ENCODE measurements around the gene RNF126.
"Not testable (repeated sequence)": the region's sequence is repeated elsewhere in the genome, so short reads cannot be mapped to it uniquely, and the experiment has no call there.

The RNF126 gene

DNA sequence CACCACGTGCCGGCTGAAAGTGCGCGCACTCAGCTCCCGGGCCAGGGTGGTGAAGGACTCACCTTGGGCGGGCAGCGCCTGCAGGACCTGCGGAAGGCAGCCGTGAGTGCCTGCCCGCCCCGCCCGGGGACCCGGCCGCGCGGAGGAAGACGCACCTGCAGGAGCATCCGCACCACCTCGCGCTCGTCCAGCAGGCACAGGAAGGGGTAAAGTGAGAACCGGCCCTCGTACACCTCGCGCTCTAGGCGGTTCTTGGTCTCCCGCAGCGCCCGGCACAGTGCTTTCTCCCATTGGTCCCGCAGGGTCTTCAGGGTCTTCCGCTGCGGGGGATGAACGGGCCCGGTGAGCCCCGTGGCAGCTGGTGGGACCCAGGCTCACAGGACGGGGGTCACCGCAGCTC, 40.3 kb downstream of the RNF126 start:
- H3K27me3 ChIP-seq (ENCODE audit: control insufficient read depth, insufficient read depth, low read length), result no peaks in the 10 kb centered on the region
- H3K27ac ChIP-seq (ENCODE audit: low read depth, low read length), result no peak overlapping the region
- no peaks in the 10 kb centered on the region for H3K4me1 ChIP-seq (ENCODE audit: control insufficient read depth, insufficient read depth, low read length)
- H3K9ac ChIP-seq (ENCODE audit: low read length), result no peak overlapping the region
- H3K4me3 ChIP-seq (ENCODE audit: low read length), result no peak overlapping the region
- peaks cover 19% of the 10 kb centered on the region for H3K36me3 ChIP-seq (ENCODE audit: control insufficient read depth, insufficient read depth, low read length)

DNA sequence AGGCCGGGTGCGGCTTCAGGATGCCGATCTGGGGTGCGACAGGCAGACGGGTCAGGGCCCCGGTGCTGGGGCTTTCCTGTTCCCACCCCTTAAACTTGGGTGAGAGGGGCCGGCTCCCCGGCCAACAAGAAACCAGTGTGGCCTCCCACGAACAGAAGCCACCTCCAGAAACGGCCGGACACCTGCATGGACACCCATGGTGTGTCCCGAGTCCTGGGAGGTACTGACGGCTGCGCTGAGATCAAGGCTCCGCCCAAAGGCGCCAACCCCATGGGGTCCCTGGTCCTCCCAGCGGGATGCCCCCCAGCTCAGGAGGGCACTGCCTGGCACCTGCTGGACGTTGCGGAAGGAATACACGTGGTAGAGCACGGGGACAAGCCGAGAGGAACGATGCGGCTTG, 41.2 kb downstream of the RNF126 start:
- Histone ChIP-seq H3K4me3 (ENCODE audit: low read length) (no peak overlapping the region), H3K27me3 (ENCODE audit: control insufficient read depth, insufficient read depth, low read length) (no peaks in the 10 kb centered on the region), H3K4me1 (ENCODE audit: control insufficient read depth, insufficient read depth, low read length) (no peaks in the 10 kb centered on the region), H3K9ac (ENCODE audit: low read length) (no peak overlapping the region), H3K36me3 (ENCODE audit: control insufficient read depth, insufficient read depth, low read length) (peaks cover 19% of the 10 kb centered on the region), H3K27ac (ENCODE audit: low read depth, low read length) (no peak overlapping the region)

DNA sequence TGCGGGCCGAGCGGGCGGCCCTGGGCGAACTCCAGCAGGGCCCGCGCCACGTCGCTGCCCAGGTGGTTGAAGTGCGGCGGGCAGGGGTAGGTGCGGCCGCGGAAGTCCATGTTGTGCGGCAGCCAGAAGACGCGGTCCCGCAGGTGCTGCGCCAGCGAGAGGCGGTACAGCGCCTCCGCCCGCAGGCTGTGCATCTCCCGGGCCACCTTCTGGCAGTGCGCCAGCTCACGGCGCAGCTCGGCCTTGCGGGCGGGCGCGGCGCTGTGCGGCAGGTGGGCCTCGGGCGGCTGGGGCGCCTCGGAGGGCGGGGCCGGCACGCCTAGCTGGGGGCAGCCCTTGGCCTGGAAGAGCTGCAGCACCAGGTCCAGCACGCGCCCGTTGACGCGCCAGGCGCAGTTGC, 41.8 kb downstream of the RNF126 start:
- not testable (repeated sequence) for H3K4me3 ChIP-seq (ENCODE audit: low read length); H3K4me1 ChIP-seq (ENCODE audit: control insufficient read depth, insufficient read depth, low read length); H3K27ac ChIP-seq (ENCODE audit: low read depth, low read length); H3K27me3 ChIP-seq (ENCODE audit: control insufficient read depth, insufficient read depth, low read length); H3K9ac ChIP-seq (ENCODE audit: low read length)
- H3K36me3 ChIP-seq (ENCODE audit: control insufficient read depth, insufficient read depth, low read length), result peaks cover 19% of the 10 kb centered on the region

DNA sequence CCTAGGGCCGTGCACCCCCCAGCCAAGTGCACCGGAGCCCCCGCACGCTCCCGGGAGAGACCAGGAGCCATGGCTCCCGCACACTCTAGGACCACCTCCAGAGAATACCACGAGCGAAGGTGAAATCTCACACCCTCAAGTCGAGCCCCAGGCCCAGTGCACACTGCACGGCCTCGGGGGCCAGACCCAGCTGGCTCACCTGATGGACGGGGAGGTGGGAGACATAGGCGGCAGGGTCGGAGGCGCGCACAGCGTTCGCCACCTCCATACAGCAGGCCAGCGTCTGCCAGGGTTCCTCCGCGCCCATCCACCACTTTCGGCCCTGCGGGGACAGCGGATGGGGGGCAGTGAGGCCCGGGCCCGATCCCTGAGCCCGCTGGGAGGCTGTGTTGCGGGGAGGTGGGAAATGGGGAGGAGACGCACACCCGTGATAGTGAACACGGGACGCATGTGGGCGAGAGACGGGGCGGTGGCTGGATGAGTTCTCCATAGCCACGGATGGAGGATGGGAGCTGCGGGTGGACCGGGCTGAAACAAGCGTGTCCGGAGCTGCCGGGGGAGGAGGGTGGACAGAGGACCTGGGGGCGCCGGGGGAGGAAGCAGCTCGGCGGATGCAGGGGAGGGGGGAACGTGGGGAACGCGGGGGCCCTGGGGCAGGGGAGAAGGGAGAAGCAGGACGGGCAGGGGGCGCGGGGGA, 42.7 kb downstream of the RNF126 start:
- peaks cover 19% of the 10 kb centered on the region for H3K36me3 ChIP-seq (ENCODE audit: control insufficient read depth, insufficient read depth, low read length)
- no peaks in the 10 kb centered on the region for H3K4me1 ChIP-seq (ENCODE audit: control insufficient read depth, insufficient read depth, low read length)
- no peak overlapping the region for H3K9ac ChIP-seq (ENCODE audit: low read length)
- no peak overlapping the region for H3K27ac ChIP-seq (ENCODE audit: low read depth, low read length)
- no peak overlapping the region for H3K4me3 ChIP-seq (ENCODE audit: low read length)
- H3K27me3 ChIP-seq (ENCODE audit: control insufficient read depth, insufficient read depth, low read length), result no peaks in the 10 kb centered on the region

DNA sequence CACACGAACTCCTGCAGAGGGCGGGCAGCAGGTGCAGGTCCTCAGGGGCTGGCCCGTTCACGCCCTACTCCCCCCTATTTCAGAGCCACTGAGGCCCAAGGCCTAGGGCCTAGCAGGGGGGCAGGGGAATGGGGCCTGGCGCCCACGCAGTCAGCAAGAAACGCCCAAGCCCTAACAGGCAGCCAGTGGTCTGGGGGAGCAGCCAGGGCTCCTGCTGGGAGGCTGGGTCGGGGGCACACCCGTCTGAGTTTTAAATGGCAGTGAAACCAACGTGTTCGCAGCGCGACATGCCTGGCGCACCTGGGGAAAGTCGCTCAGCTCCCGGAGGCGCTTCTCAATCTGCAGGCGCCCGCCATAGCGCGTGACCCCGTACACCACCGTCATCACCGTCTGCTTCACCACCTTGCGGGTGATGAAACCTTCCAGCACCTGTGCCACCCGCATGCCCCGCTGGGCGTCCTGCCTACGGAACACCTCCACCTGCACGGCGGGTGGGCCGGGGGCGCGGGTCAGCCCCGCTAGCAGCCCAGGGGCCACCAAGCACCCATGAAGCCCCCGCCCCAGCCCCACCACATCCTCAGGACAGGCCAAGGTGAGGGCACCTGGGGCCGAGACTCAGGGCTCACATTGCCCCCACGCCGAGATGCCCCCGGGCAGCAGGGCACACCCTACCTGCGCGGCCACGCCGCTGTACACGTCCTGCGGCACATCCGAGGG, 43.6 kb downstream of the RNF126 start:
- peaks cover 15% of the 10 kb centered on the region for H3K36me3 ChIP-seq (ENCODE audit: control insufficient read depth, insufficient read depth, low read length)
- H3K27me3 ChIP-seq (ENCODE audit: control insufficient read depth, insufficient read depth, low read length), result no peaks in the 10 kb centered on the region
- no peaks in the 10 kb centered on the region for H3K4me1 ChIP-seq (ENCODE audit: control insufficient read depth, insufficient read depth, low read length)
- no peak overlapping the region for H3K9ac ChIP-seq (ENCODE audit: low read length)
- H3K27ac ChIP-seq (ENCODE audit: low read depth, low read length), result no peak overlapping the region
- no peak overlapping the region for H3K4me3 ChIP-seq (ENCODE audit: low read length)

DNA sequence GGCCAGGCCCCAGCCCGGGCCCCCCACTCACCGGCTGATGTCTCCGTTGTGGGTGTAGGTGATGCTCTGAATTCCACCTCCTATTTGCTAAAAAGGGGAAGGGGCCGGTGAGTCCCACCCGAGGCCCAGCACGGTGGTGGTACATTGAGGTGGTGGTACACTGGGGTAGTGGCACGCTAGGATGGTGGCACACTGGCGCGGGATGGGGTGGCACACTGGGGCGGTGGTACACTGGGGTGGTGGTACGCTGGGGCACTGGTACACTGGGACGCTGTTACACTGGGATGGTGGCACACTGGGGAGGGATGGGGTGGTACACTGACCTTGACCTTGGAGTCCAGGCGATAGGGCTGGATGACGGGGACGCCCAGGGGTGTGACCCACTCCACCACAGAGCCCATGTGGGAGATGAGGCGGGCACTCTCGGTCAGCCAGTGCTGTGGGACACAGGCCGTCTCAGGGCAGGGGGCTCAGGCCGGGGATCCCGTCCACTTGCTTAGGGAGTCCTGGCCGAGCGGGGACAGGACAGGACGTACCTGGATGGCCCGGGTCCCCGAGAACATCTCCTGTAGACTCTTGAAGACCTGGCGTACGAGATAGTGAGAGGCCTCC, 44.2 kb downstream of the RNF126 start:
- Histone ChIP-seq H3K27me3 (ENCODE audit: control insufficient read depth, insufficient read depth, low read length) (no peaks in the 10 kb centered on the region), H3K9ac (ENCODE audit: low read length) (no peak overlapping the region), H3K4me1 (ENCODE audit: control insufficient read depth, insufficient read depth, low read length) (no peaks in the 10 kb centered on the region), H3K4me3 (ENCODE audit: low read length) (no peak overlapping the region), H3K27ac (ENCODE audit: low read depth, low read length) (no peak overlapping the region), H3K36me3 (ENCODE audit: control insufficient read depth, insufficient read depth, low read length) (peaks cover 12% of the 10 kb centered on the region)

DNA sequence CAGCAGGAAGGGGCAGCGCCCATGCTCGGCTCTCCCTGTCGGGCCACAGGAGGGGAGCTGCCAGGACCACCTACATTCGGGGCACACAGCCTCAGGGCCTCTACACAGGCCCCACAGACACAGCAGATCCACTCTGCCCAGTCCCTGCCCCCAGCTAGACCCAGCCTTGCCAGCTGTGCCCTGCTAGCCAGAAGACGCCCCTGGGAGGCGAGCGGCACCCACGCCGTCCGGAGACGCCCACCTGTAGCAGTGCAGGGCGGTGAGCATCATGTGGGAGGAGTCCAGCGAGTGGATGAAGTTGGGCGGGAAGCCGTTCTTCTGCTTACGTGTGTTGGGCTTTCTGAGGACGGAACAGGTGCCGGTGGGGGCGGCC, 44.8 kb downstream of the RNF126 start:
- H3K4me3 ChIP-seq (ENCODE audit: low read length), result no peak overlapping the region
- H3K27ac ChIP-seq (ENCODE audit: low read depth, low read length), result no peak overlapping the region
- H3K4me1 ChIP-seq (ENCODE audit: control insufficient read depth, insufficient read depth, low read length), result no peaks in the 10 kb centered on the region
- H3K9ac ChIP-seq (ENCODE audit: low read length), result no peak overlapping the region
- no peaks in the 10 kb centered on the region for H3K27me3 ChIP-seq (ENCODE audit: control insufficient read depth, insufficient read depth, low read length)
- peaks cover 12% of the 10 kb centered on the region for H3K36me3 ChIP-seq (ENCODE audit: control insufficient read depth, insufficient read depth, low read length)

- Histone ChIP-seq H3K4me3 (ENCODE audit: low read length) (no peak overlapping the region), H3K27me3 (ENCODE audit: control insufficient read depth, insufficient read depth, low read length) (no peaks in the 10 kb centered on the region), H3K9ac (ENCODE audit: low read length) (no peak overlapping the region), H3K36me3 (ENCODE audit: control insufficient read depth, insufficient read depth, low read length) (peaks cover 12% of the 10 kb centered on the region), H3K4me1 (ENCODE audit: control insufficient read depth, insufficient read depth, low read length) (no peaks in the 10 kb centered on the region), H3K27ac (ENCODE audit: low read depth, low read length) (no peak overlapping the region)
Observed at GRCh38 chr19:617551-618246, 45.3 kb downstream of the RNF126 start.

DNA sequence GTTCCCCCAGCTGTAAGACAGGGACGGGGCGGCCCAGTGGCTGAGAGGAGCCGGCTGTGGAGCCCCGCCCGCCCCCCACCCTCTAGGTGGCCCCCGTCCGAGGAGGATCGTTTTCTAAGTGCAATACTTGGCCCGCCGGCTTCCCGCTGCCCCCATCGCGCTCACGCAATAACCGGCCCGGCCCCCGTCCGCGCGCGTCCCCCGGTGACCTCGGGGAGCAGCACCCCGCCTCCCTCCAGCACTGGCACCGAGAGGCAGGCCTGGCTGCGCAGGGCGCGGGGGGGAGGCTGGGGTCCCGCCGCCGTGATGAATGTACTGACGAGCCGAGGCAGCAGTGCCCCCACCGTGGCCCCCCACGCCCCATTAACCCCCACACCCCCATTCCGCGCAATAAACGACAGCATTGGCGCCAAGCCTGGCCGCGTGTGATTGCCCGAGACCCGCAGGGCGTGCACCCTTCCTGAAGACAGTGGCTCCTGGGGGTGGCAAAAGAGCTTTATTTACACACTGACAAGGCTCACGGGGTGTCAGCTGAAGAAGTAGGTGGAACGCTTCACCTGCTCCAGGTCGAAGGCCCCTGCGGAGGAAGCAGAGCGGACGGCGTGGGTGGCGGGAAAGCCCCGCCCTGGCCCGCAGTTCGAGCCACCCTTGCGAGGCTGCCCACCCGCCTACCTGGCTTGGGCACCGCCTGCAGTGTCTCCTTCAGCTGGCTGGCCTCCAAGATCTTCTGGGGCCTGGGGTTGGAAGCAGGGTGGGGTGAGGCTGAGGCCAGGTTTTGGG, 46.1 kb downstream of the RNF126 start:
- H3K27me3 ChIP-seq (ENCODE audit: control insufficient read depth, insufficient read depth, low read length), result no peaks in the 10 kb centered on the region
- peaks cover 12% of the 10 kb centered on the region for H3K36me3 ChIP-seq (ENCODE audit: control insufficient read depth, insufficient read depth, low read length)
- no peak overlapping the region for H3K27ac ChIP-seq (ENCODE audit: low read depth, low read length)
- H3K4me1 ChIP-seq (ENCODE audit: control insufficient read depth, insufficient read depth, low read length), result no peaks in the 10 kb centered on the region
- H3K9ac ChIP-seq (ENCODE audit: low read length), result no peak overlapping the region
- H3K4me3 ChIP-seq (ENCODE audit: low read length), result no peak overlapping the region

DNA sequence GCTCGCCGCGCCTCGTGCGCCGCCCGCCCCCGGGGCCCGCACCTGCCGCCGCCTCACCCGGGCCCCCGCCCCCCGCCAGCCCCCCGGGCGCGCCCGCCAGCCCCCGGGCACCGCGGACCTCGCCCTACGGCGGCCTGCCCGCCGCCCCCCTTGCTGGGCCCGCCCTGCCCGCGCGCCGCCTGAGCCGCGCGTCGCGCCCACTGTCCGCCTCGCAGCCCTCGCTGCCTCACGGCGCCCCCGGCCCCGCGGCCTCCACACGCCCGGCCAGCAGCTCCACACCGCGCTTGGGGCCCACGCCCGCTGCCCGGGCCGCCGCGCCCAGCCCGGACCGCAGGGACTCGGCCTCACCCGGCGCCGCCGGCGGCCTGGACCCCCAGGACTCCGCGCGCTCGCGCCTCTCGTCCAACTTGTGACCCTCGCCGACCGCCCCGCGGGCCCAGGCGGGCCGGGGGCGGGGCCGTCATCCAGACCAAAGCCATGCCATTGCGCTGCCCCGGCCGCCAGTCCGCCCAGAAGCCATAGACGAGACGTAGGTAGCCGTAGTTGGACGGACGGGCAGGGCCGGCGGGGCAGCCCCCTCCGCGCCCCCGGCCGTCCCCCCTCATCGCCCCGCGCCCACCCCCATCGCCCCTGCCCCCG, 46.8 kb downstream of the RNF126 start:
- Histone ChIP-seq H3K27me3 (ENCODE audit: control insufficient read depth, insufficient read depth, low read length) (no peaks in the 10 kb centered on the region), H3K4me3 (ENCODE audit: low read length) (no peak overlapping the region), H3K36me3 (ENCODE audit: control insufficient read depth, insufficient read depth, low read length) (peaks cover 12% of the 10 kb centered on the region), H3K9ac (ENCODE audit: low read length) (no peak overlapping the region), H3K4me1 (ENCODE audit: control insufficient read depth, insufficient read depth, low read length) (no peaks in the 10 kb centered on the region), H3K27ac (ENCODE audit: low read depth, low read length) (no peak overlapping the region)

DNA sequence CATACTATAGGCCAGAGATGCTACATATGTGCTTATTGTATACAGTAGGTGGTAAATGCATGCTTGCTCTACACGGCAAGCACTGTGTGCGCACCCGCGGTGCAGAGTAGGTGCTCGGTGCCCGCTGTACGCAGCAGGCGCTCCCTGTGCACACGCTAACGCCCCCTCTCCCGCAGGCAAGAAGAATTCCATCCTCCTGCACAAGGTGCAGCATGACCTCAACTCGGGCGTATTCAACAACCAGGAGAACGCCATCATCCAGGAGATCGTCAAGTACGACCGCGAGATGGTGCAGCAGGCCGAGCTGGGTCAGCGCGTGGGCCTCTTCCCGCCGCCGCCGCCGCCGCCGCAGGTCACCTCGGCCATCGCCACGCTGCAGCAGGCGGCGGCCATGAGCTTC, 47.4 kb downstream of the RNF126 start:
- Histone ChIP-seq H3K27me3 (ENCODE audit: control insufficient read depth, insufficient read depth, low read length) (no peaks in the 10 kb centered on the region), H3K4me1 (ENCODE audit: control insufficient read depth, insufficient read depth, low read length) (no peaks in the 10 kb centered on the region), H3K4me3 (ENCODE audit: low read length) (no peak overlapping the region), H3K9ac (ENCODE audit: low read length) (no peak overlapping the region), H3K27ac (ENCODE audit: low read depth, low read length) (no peak overlapping the region), H3K36me3 (ENCODE audit: control insufficient read depth, insufficient read depth, low read length) (peaks cover 12% of the 10 kb centered on the region)
